ELR (cell line): ENCODE measurements around the gene SIRPB1.
"Not testable (repeated sequence)": the region's sequence is repeated elsewhere in the genome, so short reads cannot be mapped to it uniquely, and the experiment has no call there.

ENCODE experiments used
- DNase-seq: peaks from one replicate; pipeline ENCODE4 v3.0.0-alpha.2; 2015; ENCODE audit warnings: low read depth

SIRPB1 gene

GRCh38 chr20:1619861-1620444 is at the start of gene SIRPB1:
Gene SIRPB1 (minus strand): TSS chr20:1620009. CDS start chr20:1619944, 65 bp downstream.
- DNase-seq, result peak; percentile 12

GRCh38 chr20:1669304-1669703 is 49.5 kb upstream of the SIRPB1 start:
- DNase-seq, result peak; percentile 24

GRCh38 chr20:1667502-1668085 is 47.8 kb upstream of the SIRPB1 start:
- DNase-seq, result no peak

GRCh38 chr20:1666802-1667201 is 47.0 kb upstream of the SIRPB1 start:
- DNase-seq, result no peak

- DNase-seq, result no peak
These were observed 45.5 kb upstream of the SIRPB1 start for GRCh38 chr20:1665345-1665744.

GRCh38 chr20:1664911-1665310 is 45.1 kb upstream of the SIRPB1 start:
- no peak for DNase-seq

GRCh38 chr20:1663917-1664316 is 44.1 kb upstream of the SIRPB1 start:
- DNase-seq, result peak; percentile 28

- DNase-seq, result no peak
These were observed 41.9 kb upstream of the SIRPB1 start for GRCh38 chr20:1661542-1662299.

GRCh38 chr20:1660246-1660645 is 40.4 kb upstream of the SIRPB1 start:
- no peak for DNase-seq

- DNase-seq, result no peak
These were observed 37.9 kb upstream of the SIRPB1 start, which contains the start of gene SIRPG for GRCh38 chr20:1657556-1658334. Gene SIRPG (minus strand): TSS chr20:1657779. CDS start chr20:1657714, 65 bp downstream.

- DNase-seq, result no peak
These were observed 37.0 kb upstream of the SIRPB1 start for GRCh38 chr20:1656844-1657243.

GRCh38 chr20:1654996-1655395 is 35.2 kb upstream of the SIRPB1 start:
- DNase-seq, result no peak

- no peak for DNase-seq
These were observed 33.2 kb upstream of the SIRPB1 start for GRCh38 chr20:1652960-1653359.

GRCh38 chr20:1652104-1652503 is 32.3 kb upstream of the SIRPB1 start:
- DNase-seq, result no peak

- no peak for DNase-seq
These were observed 31.7 kb upstream of the SIRPB1 start for GRCh38 chr20:1651268-1652058.

GRCh38 chr20:1648101-1648500 is 28.3 kb upstream of the SIRPB1 start:
- no peak for DNase-seq

GRCh38 chr20:1646975-1647431 is 27.2 kb upstream of the SIRPB1 start:
- no peak for DNase-seq

- no peak for DNase-seq
These were observed 24.5 kb upstream of the SIRPB1 start for GRCh38 chr20:1644101-1644962.

- not testable (repeated sequence) for DNase-seq
These were observed 18.8 kb upstream of the SIRPB1 start for GRCh38 chr20:1638643-1639042.

GRCh38 chr20:1637755-1638154 is 17.9 kb upstream of the SIRPB1 start:
- DNase-seq, result no peak

- DNase-seq, result no peak
These were observed 17.4 kb upstream of the SIRPB1 start for GRCh38 chr20:1637226-1637625.
